NCI-H2081 treated with DMSO at 0.1 percent for 48 hours (cell line): Measurements from ENCODE around the gene PTPRK.

Source experiments
- DNase-seq: peaks from one replicate; lab custom pipeline; 2025; lab: John Stamatoyannopoulos, UW

Gene PTPRK

GRCh38 chr6:128520436-128521281, at the start of gene PTPRK:
TSS of gene PTPRK (minus strand) at chr6:128520599. CDS start at chr6:128520358, 241 bp downstream.
- no peak for DNase-seq

- DNase-seq = no peak
These were observed 46.6 kb upstream of the PTPRK start for GRCh38 chr6:128567029-128567428.

GRCh38 chr6:128560966-128561365, 40.6 kb upstream of the PTPRK start:
- DNase-seq = no peak

- DNase-seq = no peak
These were observed 38.5 kb upstream of the PTPRK start for GRCh38 chr6:128558924-128559323.

GRCh38 chr6:128558021-128558420, 37.6 kb upstream of the PTPRK start:
- no peak for DNase-seq

- DNase-seq = no peak
These were observed 36.7 kb upstream of the PTPRK start for GRCh38 chr6:128557081-128557480.

- DNase-seq = no peak
These were observed 33.9 kb upstream of the PTPRK start for GRCh38 chr6:128554302-128554701.

- DNase-seq = no peak
These were observed 20.9 kb upstream of the PTPRK start for GRCh38 chr6:128541261-128541660.

GRCh38 chr6:128538763-128539162, 18.4 kb upstream of the PTPRK start:
- DNase-seq = no peak

GRCh38 chr6:128532827-128533226, 12.4 kb upstream of the PTPRK start:
- DNase-seq = no peak

- DNase-seq = no peak
These were observed 11.7 kb upstream of the PTPRK start for GRCh38 chr6:128532136-128532535.

- no peak for DNase-seq
These were observed 11.3 kb upstream of the PTPRK start for GRCh38 chr6:128531696-128532095.

GRCh38 chr6:128528241-128528640, 7.8 kb upstream of the PTPRK start:
- DNase-seq = no peak

- no peak for DNase-seq
These were observed 7.0 kb upstream of the PTPRK start for GRCh38 chr6:128527375-128527774.

- no peak for DNase-seq
These were observed 5.9 kb upstream of the PTPRK start for GRCh38 chr6:128526152-128526914.

GRCh38 chr6:128525406-128525805, 5.0 kb upstream of the PTPRK start:
- no peak for DNase-seq

GRCh38 chr6:128521282-128521632, 858 bp upstream of the PTPRK start:
- DNase-seq = no peak

GRCh38 chr6:128519931-128520435, 416 bp downstream of the PTPRK start:
- DNase-seq = no peak

- DNase-seq = no peak
These were observed 1.1 kb downstream of the PTPRK start for GRCh38 chr6:128519132-128519930.

- no peak for DNase-seq
These were observed 1.8 kb downstream of the PTPRK start for GRCh38 chr6:128518434-128519131.

GRCh38 chr6:128517124-128517523, 3.3 kb downstream of the PTPRK start:
- no peak for DNase-seq

- no peak for DNase-seq
These were observed 3.9 kb downstream of the PTPRK start for GRCh38 chr6:128516514-128516898.
